Measurements from ENCODE around the gene TTC13. TPM values are rescaled to one million over a fixed set of nuclear protein-coding genes. Genes with fewer than 3 reads are reported as not detected.

TTC13 gene
- total and polyA plus RNA-seq, 2 of the 4 experiments (the other 2 are of a cell fraction): 6.1 to 9.1 TPM

GRCh38 chr1:230917284-230918135 lies 61.2 kb downstream of the TTC13 start:
- Histone ChIP-seq H2BK15ac (ENCODE audit: low read depth, low read length) (peak overlapping the region; percentile 4; the same call in 2 of the 3 replicates), H4K20me1 (ENCODE audit: insufficient read depth, low read length) (no peaks in the 10 kb centered on the region), H3K14ac (replicated peaks; ENCODE audit: low read depth, low read length) (no peak overlapping the region), H3K23ac (ENCODE audit: low read depth, low read length) (no peak overlapping the region), H2AK5ac (ENCODE audit: low read depth, low read length) (no peak overlapping the region), H2AK9ac (replicated peaks; ENCODE audit: low read depth, low read length, poor library complexity) (no peak overlapping the region), H3K36me3 (ENCODE audit: control insufficient read depth, insufficient read depth, low read length) (no peaks in the 10 kb centered on the region; the same call in none of the 2 replicates), H3K27me3 (ENCODE audit: control insufficient read depth, insufficient read depth, low read length) (no peaks in the 10 kb centered on the region), H3K4ac (ENCODE audit: low read depth, low read length) (peak overlapping the region; percentile 17; the same call in 1 of the 2 replicates), H2BK20ac (ENCODE audit: low read depth, low read length) (peak overlapping the region; percentile 37; the same call in 1 of the 2 replicates), H3K4me3 (ENCODE audit: insufficient read depth, low read depth, low read length) (no peak overlapping the region), H2BK5ac (ENCODE audit: low read depth, low read length, poor library complexity, severe bottlenecking) (no peak overlapping the region), H3K4me1 (ENCODE audit: control insufficient read depth, insufficient read depth, low read length) (peaks cover 6% of the 10 kb centered on the region; the same call in 1 of the 2 replicates), H2AFZ (replicated peaks; ENCODE audit: low read length, poor library complexity) (peak overlapping the region; percentile 9), H3K56ac (ENCODE audit: extremely low read depth, insufficient read depth, low read length) (no peak overlapping the region), H4K5ac (ENCODE audit: low read depth, low read length) (no peak overlapping the region), H3K4me2 (ENCODE audit: low read depth, low read length) (no peak overlapping the region), H4K91ac (ENCODE audit: insufficient read depth, low read depth, low read length) (no peak overlapping the region), H3K18ac (ENCODE audit: low read depth, low read length) (no peak overlapping the region), H4K8ac (ENCODE audit: low read depth in 2 of 2, low read length in 2 of 2) (peak overlapping the region in 1 of 2 experiments; percentile 14; a peak in 1 of 4 replicates), H3K9me1 (ENCODE audit: insufficient read depth, low read length) (peaks cover 11% of the 10 kb centered on the region), H3K9ac (ENCODE audit: low read depth, low read length) (no peak overlapping the region), H3K9me3 (ENCODE audit: control insufficient read depth, insufficient read depth, low read length) (no peaks in the 10 kb centered on the region), H3K79me1 (ENCODE audit: low read depth in 1 of 2, low read length in 2 of 2) (no peaks in the 10 kb centered on the region), H2BK120ac (ENCODE audit: low read depth, low read length) (no peak overlapping the region), H3K27ac (ENCODE audit: insufficient read depth, low read length) (no peak overlapping the region)
- in situ Hi-C loops (cut with MboI; ENCODE audit: low sequenced_read_pairs) (loop anchor here (5.0 kb wide), 1 partner anchor 295 kb away; no protein-coding TSS in a partner anchor), dilution Hi-C loops (cut with HindIII; ENCODE audit: low sequenced_read_pairs, unreplicated experiment) (no loop called here), intact Hi-C loops (cut with micrococcal nuclease) (loop anchor here (1.0 to 10.0 kb wide), 4 partner anchors 50 to 493 kb away; partner anchors contain the start of gene PGBD5)
- ATAC-seq (ENCODE audit: low read depth) (peak; percentile 91), DNase-seq (peak; percentile 67)
- BruUV-seq (replicated peaks): no TSS peak
- ChIA-PET POLR2A (ENCODE audit: unreplicated experiment) (no interaction called here), CTCF (interaction anchor here (0.6 to 2.9 kb wide), 5 partner anchors 10 to 128 kb away, joined by 3 to 20 read pairs (median 4); no protein-coding TSS in a partner anchor)
- no CpG with 5 or more reads among the region's 15 CpGs for WGBS, 2 experiments (ENCODE audit: extremely low coverage in 2 of 2, insufficient read length in 1 of 2)
- peak; percentile 96 for TF ChIP-seq SMC3 (IDR thresholded peaks at IDR 0.05; ENCODE audit: low read depth, low read length)
- no peak for TF ChIP-seq MAFK (IDR thresholded peaks at IDR 0.05; ENCODE audit: low read depth, low read length)
- TF ChIP-seq BHLHE40 (IDR thresholded peaks at IDR 0.05; ENCODE audit: low read depth, low read length): no peak
- TF ChIP-seq NFE2L2 (IDR thresholded peaks at IDR 0.05; ENCODE audit: low read depth, low read length): no peak
- peak; percentile 94 for TF ChIP-seq RAD21 (IDR thresholded peaks at IDR 0.05; ENCODE audit: low read length)
- no peak for TF ChIP-seq RCOR1 (IDR thresholded peaks at IDR 0.05; ENCODE audit: insufficient replicate concordance, low read length)
- no peak for TF ChIP-seq FOS (IDR thresholded peaks at IDR 0.05; ENCODE audit: low read depth, low read length)
- no peak for TF ChIP-seq MXI1 (IDR thresholded peaks at IDR 0.05; ENCODE audit: borderline replicate concordance, low read depth, low read length)
- 0 out of 2 replicates have a peak, but pooled peaks have one; percentile 31 for TF ChIP-seq POLR2A (IDR thresholded peaks at IDR 0.05; ENCODE audit: low read depth, low read length)
- no peak for TF ChIP-seq USF2 (IDR thresholded peaks at IDR 0.05; ENCODE audit: low read depth, low read length)
- TF ChIP-seq CEBPB (IDR thresholded peaks at IDR 0.05; ENCODE audit: low read depth, low read length): no peak
- TF ChIP-seq MAZ (IDR thresholded peaks at IDR 0.05; ENCODE audit: borderline replicate concordance, low read depth, low read length): no peak
- no peak for TF ChIP-seq ELK1 (IDR thresholded peaks at IDR 0.05; ENCODE audit: borderline replicate concordance, low read depth, low read length)
